ENCODE data around the gene NBEA.
"Not testable (repeated sequence)": the region's sequence is repeated elsewhere in the genome, so short reads cannot be mapped to it uniquely, and the experiment has no call there.

The NBEA gene

DNA sequence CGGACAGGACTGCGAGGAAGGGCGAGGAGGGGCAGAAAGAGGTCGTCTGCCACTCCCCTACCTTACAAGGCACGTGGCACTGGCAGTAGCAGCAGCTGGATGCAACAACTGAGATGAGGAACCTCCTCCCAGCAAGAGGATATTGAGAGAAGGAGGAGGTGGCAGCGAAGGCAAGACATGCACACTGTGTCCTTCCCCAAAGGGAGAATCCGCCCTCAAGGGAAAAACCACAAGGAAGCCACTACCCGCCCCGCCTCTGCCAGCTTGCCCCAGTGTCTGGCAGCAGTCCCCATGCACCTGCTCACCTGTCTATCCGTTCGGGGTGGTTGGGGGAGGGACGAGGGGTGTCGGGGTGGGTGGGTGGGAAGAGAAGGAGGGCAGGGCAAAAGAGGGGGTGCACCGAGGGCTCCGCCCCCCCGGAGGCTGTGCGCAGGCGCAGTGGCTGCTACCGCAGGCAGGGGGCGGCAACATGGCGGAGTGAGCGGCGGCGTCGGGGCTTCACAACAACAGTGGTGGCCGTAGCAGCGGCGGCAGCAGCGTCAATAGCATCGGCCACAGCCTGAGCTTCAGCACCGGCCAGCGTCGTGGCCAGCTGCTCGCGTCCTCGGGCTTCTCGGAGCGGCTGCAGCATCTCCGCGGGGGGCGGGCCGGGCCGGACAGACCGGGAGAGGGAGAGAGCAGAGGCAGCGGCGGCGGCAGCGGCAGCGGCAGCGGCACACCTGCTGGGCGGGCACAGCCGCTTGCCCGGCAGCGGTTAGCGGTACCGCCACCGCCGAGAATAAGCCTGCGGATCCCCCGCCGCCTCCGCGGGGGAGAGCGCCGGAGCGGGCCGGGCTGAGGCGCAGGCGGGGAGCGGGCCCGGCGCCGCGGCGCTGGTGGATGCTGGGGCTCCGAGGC lies at the start of gene NBEA:
TSS of gene NBEA (plus strand) at position 436 of the 897 bp plus-strand sequence. CDS start 551 bp downstream, outside the sequence.
- peak; percentile 72 for DNase-seq (ENCODE audit: low read depth)

GRCh38 chr13:34894756-34895155 lies 47.3 kb upstream of the NBEA start:
- no peak for DNase-seq (ENCODE audit: low read depth)

- DNase-seq (ENCODE audit: low read depth) = no peak
Measured at GRCh38 chr13:34897220-34897619, 44.9 kb upstream of the NBEA start.

DNA sequence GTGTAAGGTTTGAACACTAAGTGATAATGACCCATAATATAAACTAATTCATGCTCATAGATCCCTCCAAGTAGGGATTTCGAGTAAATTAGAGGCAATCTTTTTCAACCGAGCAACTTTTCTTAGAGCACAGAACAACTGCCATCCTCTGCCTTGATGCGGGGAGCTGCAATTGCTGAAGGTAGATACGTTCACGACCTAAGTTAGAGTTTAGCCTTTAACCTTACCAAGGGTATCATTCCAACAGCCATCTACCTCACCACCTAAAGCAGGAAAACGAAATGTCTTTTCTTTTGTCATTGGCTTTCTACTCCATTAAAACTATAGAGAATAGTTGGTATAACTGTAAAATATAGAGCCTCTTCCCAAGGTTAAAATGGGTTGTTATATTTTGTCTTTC lies 42.2 kb upstream of the NBEA start:
- DNase-seq (ENCODE audit: low read depth) = no peak

DNA sequence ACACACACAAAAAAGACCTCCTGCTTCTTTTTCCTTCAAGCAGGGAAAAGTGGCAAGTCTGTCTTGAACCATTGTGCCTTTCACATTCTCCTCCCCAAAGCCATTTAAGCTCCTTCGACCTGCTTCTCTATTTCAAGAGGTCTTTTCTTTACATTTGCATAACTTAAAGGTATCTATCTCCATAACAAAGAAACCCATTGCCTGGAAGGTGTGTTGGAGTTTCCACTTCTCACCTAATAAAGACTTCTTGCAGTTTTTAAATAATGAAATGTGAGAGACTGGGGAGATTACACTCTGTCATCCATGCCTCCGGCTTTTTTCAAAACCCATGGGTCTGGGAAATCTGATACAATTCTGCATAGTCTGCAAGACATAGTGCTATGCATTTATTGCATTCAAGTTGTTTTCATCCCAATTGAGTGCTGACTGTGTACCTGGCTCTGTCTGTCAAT lies 41.8 kb upstream of the NBEA start:
- no peak for DNase-seq (ENCODE audit: low read depth)

- DNase-seq (ENCODE audit: low read depth) = no peak
Measured at GRCh38 chr13:34901572-34901971, 40.5 kb upstream of the NBEA start.

DNA sequence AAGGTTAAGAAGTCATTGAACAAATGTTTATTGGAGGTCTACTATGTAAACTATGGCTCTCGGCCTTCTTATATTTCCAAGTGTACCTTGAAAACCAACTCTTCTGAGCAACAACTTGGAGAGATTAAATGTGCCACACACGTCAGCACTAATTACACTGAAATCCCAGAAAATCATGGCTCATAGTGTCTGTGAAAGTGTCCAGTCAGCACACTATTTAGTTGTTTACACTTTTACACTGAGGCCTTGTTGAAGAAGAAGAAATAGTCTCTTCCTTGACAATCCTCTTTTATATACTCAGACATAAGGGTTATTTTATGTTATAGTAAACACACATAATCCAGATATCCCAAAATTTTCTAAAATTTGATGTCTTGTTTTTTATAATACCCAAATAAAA lies 30.9 kb upstream of the NBEA start:
- no peak for DNase-seq (ENCODE audit: low read depth)

DNA sequence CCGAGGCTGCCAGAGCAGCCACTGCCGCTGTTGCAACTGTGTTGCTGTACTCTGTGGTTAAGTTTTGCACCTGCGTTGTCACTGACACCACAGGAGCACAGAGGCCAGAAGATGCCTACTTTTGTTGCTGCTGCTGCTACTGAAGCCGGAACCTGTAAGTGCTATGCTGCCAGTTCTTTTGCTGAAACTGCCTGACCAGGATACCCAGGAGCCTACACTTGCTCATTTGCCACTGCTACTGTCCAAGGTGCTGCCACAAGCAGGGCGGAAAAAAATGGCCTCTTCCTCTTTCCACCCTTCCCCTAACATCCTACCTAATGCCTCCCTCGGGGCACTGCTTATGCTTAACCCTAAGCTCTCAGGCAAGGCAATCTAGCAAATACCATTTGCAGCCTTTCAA lies 29.0 kb upstream of the NBEA start:
- no peak for DNase-seq (ENCODE audit: low read depth)

GRCh38 chr13:34914416-34914815 lies 27.7 kb upstream of the NBEA start:
- no peak for DNase-seq (ENCODE audit: low read depth)

GRCh38 chr13:34926508-34926907 lies 15.6 kb upstream of the NBEA start:
- no peak for DNase-seq (ENCODE audit: low read depth)

- DNase-seq (ENCODE audit: low read depth) = not testable (repeated sequence)
Measured at GRCh38 chr13:34928676-34929075, 13.4 kb upstream of the NBEA start.

- no peak for DNase-seq (ENCODE audit: low read depth)
Measured at GRCh38 chr13:34931572-34931971, 10.5 kb upstream of the NBEA start.

DNA sequence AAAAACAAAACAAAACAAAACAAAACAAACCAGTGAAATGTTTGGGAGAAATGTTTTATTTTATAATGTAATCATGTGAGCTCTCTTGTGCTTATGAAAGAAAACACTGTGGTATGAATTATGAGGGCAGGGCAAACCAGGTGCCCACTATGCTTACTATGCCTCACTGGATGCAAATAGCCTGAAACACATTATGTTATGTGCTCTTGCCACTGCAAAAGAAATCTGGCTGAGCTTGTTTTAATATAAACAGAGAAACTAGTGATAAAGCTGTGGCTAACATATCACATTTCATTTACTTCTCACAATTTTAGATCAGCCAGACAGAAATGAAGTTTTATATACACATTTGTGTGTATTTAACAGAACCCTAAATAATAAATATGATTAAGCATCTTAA lies 8.7 kb upstream of the NBEA start:
- DNase-seq (ENCODE audit: low read depth) = no peak

DNA sequence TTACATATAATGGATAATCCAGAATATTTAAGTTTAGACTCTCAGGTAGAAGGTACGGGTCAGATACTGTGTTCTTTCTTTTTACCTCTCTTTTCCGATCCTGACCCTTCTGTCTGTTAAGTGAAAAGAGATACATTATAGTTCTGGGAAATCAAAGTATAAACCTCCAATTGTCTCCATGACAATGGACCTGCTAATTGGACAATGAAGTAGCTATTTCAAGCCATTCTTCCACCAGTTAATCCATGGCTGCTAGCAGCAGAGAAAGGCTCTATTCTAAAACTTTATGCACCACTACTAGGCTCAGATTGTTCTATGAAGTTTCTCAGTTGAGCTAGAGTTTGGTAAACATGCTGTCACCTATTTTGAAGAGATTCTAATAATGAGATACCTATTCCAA lies 8.3 kb upstream of the NBEA start:
- no peak for DNase-seq (ENCODE audit: low read depth)

- DNase-seq (ENCODE audit: low read depth) = no peak
Measured at GRCh38 chr13:34935841-34936240, 6.2 kb upstream of the NBEA start.

DNA sequence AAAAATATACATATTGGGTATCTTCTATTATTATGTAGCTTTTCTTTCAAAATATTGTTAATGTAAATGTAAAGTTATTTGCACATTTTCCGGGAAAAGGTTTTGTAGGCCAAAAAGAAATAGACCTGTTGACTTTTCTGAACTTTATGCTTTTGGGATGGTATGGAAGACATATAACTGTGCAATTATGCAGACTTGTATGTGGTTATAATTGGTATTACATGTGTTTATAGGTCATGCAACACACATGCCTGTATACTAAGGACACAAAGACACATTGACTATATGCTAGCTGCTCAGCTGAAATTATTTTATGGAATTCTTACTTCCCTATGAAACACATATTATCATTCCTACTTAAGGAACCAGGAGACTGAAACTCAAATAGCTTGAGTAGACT lies 2.3 kb upstream of the NBEA start:
- DNase-seq (ENCODE audit: low read depth) = no peak

- DNase-seq (ENCODE audit: low read depth) = no peak
Measured at GRCh38 chr13:34941436-34941834, 635 bp upstream of the NBEA start.

- no peak for DNase-seq (ENCODE audit: low read depth)
Measured at GRCh38 chr13:34942732-34943435, 814 bp downstream of the NBEA start.

GRCh38 chr13:34943436-34944273 lies 1.6 kb downstream of the NBEA start:
- no peak for DNase-seq (ENCODE audit: low read depth)

- no peak for DNase-seq (ENCODE audit: low read depth)
Measured at GRCh38 chr13:34944274-34944634, 2.2 kb downstream of the NBEA start.

GRCh38 chr13:34944751-34945150 lies 2.7 kb downstream of the NBEA start:
- no peak for DNase-seq (ENCODE audit: low read depth)

GRCh38 chr13:34951528-34951927 lies 9.5 kb downstream of the NBEA start:
- DNase-seq (ENCODE audit: low read depth) = no peak

All from activated T-cell treated with anti-CD3 and anti-CD28 coated beads for 1 hour (primary cell).